GM18502 (cell line): ENCODE measurements around the gene CCM2L.
A peak's percentile ranks its signal among the peaks of the same experiment; 100 is the strongest.
"Not testable (repeated sequence)": the region's sequence is repeated elsewhere in the genome, so short reads cannot be mapped to it uniquely, and the experiment has no call there.

Experiments
- ATAC-seq: cut with Tn5 transposase; IDR thresholded peaks from one replicate; pipeline ENCODE4 v1.9.1; 2021; ENCODE audit warnings: mild to moderate bottlenecking; ENCODE audit not compliant: unreplicated experiment, poor library complexity

CCM2L gene

GRCh38 chr20:32024683-32025295 lies 14.6 kb downstream of the CCM2L start:
- ATAC-seq, result no peak

GRCh38 chr20:32027643-32028042 lies 17.4 kb downstream of the CCM2L start:
- ATAC-seq, result no peak

GRCh38 chr20:32028647-32029372 lies 18.6 kb downstream of the CCM2L start:
- no peak for ATAC-seq

GRCh38 chr20:32029561-32029960 lies 19.3 kb downstream of the CCM2L start:
- ATAC-seq, result no peak

GRCh38 chr20:32031007-32031958 lies 21.0 kb downstream of the CCM2L start:
- ATAC-seq, result no peak

- ATAC-seq, result no peak
These were observed 23.1 kb downstream of the CCM2L start for GRCh38 chr20:32033316-32033715.

- not testable (repeated sequence) for ATAC-seq
These were observed 23.5 kb downstream of the CCM2L start for GRCh38 chr20:32033721-32034120.

- no peak for ATAC-seq
These were observed 24.6 kb downstream of the CCM2L start for GRCh38 chr20:32034581-32035425.

- ATAC-seq, result no peak
These were observed 25.2 kb downstream of the CCM2L start for GRCh38 chr20:32035426-32035779.

- ATAC-seq, result no peak
These were observed 26.0 kb downstream of the CCM2L start for GRCh38 chr20:32036252-32036651.

GRCh38 chr20:32036716-32037485 lies 26.7 kb downstream of the CCM2L start:
- ATAC-seq, result no peak

- ATAC-seq, result no peak
These were observed 27.7 kb downstream of the CCM2L start for GRCh38 chr20:32037929-32038328.

GRCh38 chr20:32040142-32040953 lies 30.1 kb downstream of the CCM2L start:
- ATAC-seq, result peak; percentile 73

- ATAC-seq, result no peak
These were observed 35.8 kb downstream of the CCM2L start for GRCh38 chr20:32045999-32046398.

- ATAC-seq, result no peak
These were observed 40.1 kb downstream of the CCM2L start for GRCh38 chr20:32050324-32050841.

- no peak for ATAC-seq
These were observed 40.8 kb downstream of the CCM2L start for GRCh38 chr20:32050851-32051556.

GRCh38 chr20:32051720-32052089 lies 41.5 kb downstream of the CCM2L start:
- no peak for ATAC-seq
